H1 (cell line): ENCODE results near the gene SPACA9. TPM values are rescaled to one million over a fixed set of nuclear protein-coding genes. Genes with fewer than 3 reads are reported as not detected.

ENCODE experiments used
- TAF7 ChIP-seq: optimal IDR thresholded peaks from 2 replicates; pipeline ENCODE3; 2011; ENCODE audit warnings: low read depth, mild to moderate bottlenecking, inconsistent platforms, low read length, moderate library complexity, borderline replicate concordance
- polyA plus RNA-seq, 7 experiments: library from polyadenylated mRNA; depleted of rRNA in 3 of 7; stranded (reverse) in 5 of 7; unstranded in 2 of 7; fragments of >200 nt in 5 of 7; fragments of 200-250 nt in 2 of 7; gene quantifications; 1 replicate in 5 of 7; 2 replicates in 1 of 7; 4 replicates in 1 of 7; pipeline versions ENCODE4 v1.2.1 to v1.2.3, GENCODE V29; 2011 to 2013; ENCODE audit warnings: missing spikeins in 2 of 7, mixed read lengths in 2 of 7
- total RNA-seq: library from RNA; stranded (reverse); fragmentation: NEBNext Ultra II Directional; extraction: Animal tissue kit (Norgen Biotek cat#: 25700); gene quantifications from 2 replicates; pipeline ENCODE4 v1.2.1, GENCODE V29; 2021

Gene SPACA9
- total and polyA plus RNA-seq, 2 of the 8 experiments (the other 6 are each of a cell fraction or from before 2014, with no cell fraction given): 0.63 to 1.3 TPM

DNA sequence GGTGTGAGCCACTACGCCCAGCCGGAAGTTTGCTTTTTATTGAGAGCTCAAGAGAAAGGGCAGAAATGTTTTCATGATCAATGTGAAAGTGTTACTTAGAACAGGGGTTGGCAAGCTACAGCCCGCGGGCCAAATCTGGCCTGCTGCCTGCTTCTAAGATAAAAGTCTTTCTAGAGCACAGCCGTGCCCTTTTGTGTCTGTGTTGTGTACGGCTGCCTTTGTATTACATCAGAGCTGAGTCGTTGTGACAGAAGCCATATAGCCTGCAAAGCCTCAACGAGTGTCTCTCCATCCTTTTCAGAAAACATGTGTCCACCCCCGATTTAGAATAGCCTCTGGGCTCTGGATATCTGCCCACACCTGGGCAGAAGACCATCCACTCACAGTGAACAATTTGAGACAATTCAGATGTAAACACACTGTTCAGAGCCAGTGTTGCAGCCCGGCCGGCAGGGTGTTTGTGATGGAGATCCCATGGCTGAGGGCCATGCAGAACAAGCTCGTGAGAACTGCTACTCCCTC lies 29.5 kb upstream of the SPACA9 start (continued):
- TF ChIP-seq TAF7: no peak
